B cell (primary cell): ENCODE results near the gene CTTN.

Experiments used
- CTCF ChIP-seq: fragments of 200-600 bp; IDR thresholded peaks from one replicate; pipeline ENCODE4 v1.8.0; 2022; ENCODE audit warnings: antibody characterized with exemption, mild to moderate bottlenecking
- EZH2 ChIP-seq: IDR thresholded peaks from 2 replicates; pipeline ENCODE4 v1.6.1; 2012; ENCODE audit warnings: borderline replicate concordance, low read depth, mild to moderate bottlenecking, moderate library complexity, low read length; ENCODE audit not compliant: insufficient read depth, poor library complexity, severe bottlenecking

DNA sequence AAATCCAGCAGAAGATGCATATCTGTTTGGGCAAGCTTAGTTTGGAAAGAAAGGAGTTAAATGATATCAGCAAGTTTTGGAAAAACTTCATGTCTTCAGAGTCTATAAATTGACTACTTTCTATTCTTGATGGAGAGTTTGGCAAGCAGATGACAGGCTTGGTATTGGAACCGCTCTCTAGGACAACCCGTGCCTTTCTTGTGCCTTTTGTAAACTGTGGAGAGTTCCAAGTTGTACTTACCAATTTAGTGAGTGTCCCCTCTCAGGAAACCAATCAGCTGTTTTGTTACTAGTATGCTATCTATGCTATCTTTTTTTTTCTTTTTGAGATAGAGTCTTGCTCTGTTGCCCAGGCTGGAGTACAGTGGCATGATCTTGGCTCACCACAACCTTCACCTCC is 43.7 kb upstream of the CTTN start:
- TF ChIP-seq CTCF: no peak
- TF ChIP-seq EZH2: no peak
